ENCODE measurements around the gene SNX32. TPM values are rescaled to one million over a fixed set of nuclear protein-coding genes. Genes with fewer than 3 reads are reported as not detected.

Gene SNX32
- total and polyA plus RNA-seq, 9 of the 15 experiments (the other 6 are each of a cell fraction or from before 2014, with no cell fraction given): 0.03 TPM; not detected in 7

GRCh38 chr11:65884716-65885092 lies 50.9 kb downstream of the SNX32 start (continued):
- TF ChIP-seq TEAD1 (CRISPR knock-in tag; IDR thresholded peaks at IDR 0.05): no peak
- TF ChIP-seq ARHGAP35 (IDR thresholded peaks at IDR 0.05; ENCODE audit: partially characterized antibody): no peak
- TF ChIP-seq ZNF398 (CRISPR knock-in tag; IDR thresholded peaks at IDR 0.05): no peak
- TF ChIP-seq CHD2 (IDR thresholded peaks at IDR 0.05; ENCODE audit: low read depth, low read length): no peak
- peak; percentile 71 for TF ChIP-seq CREM (IDR thresholded peaks at IDR 0.05; ENCODE audit: low read depth)
- TF ChIP-seq HDAC2 (IDR thresholded peaks at IDR 0.05): no peak
- TF ChIP-seq LEF1 (IDR thresholded peaks at IDR 0.05): no peak
- no peak for TF ChIP-seq NCOA4 (IDR thresholded peaks at IDR 0.05; ENCODE audit: partially characterized antibody)
- peak in 2 of 3 experiments; percentile 51 to 65 for TF ChIP-seq YY1 (IDR thresholded peaks at IDR 0.05; ENCODE audit: borderline replicate concordance in 1 of 3, control insufficient read depth in 1 of 3, extremely low read depth in 1 of 3, insufficient read depth in 3 of 3, insufficient read length in 1 of 3, insufficient replicate concordance in 2 of 3, low read depth in 1 of 3, low read length in 2 of 3)
- TF ChIP-seq RBM39 (optimal IDR thresholded peaks at IDR 0.05; ENCODE audit: low read depth, low read length): no peak
- no peak for TF ChIP-seq SLC30A9 (CRISPR knock-in tag; IDR thresholded peaks at IDR 0.05)
- TF ChIP-seq ZBTB33 (CRISPR knock-in tag; IDR thresholded peaks at IDR 0.05): 0 out of 2 replicates have a peak, but pooled peaks have one; percentile 35
- TF ChIP-seq XRCC5 (IDR thresholded peaks at IDR 0.05; ENCODE audit: low read depth, low read length): peak; percentile 96
- TF ChIP-seq PHB2 (IDR thresholded peaks at IDR 0.05; ENCODE audit: low read depth): no peak
- no peak for TF ChIP-seq ZBTB17 (CRISPR knock-in tag; IDR thresholded peaks at IDR 0.05)
- no peak for TF ChIP-seq PTTG1 (tag; IDR thresholded peaks at IDR 0.05; ENCODE audit: low read depth)
- TF ChIP-seq RB1 (IDR thresholded peaks at IDR 0.05; ENCODE audit: low read depth): peak; percentile 81
- no peak for TF ChIP-seq THRAP3 (IDR thresholded peaks at IDR 0.05; ENCODE audit: borderline replicate concordance)
- TF ChIP-seq ZNF695 (CRISPR knock-in tag; IDR thresholded peaks at IDR 0.05): no peak
- peak in 1 of 2 experiments; percentile 92; a peak in 2 of 4 replicates for TF ChIP-seq MLLT1 (IDR thresholded peaks at IDR 0.05)
- TF ChIP-seq E4F1 (CRISPR knock-in tag; IDR thresholded peaks at IDR 0.05; ENCODE audit: borderline replicate concordance): no peak
- peak; percentile 63 for TF ChIP-seq RBFOX2 (IDR thresholded peaks at IDR 0.05; ENCODE audit: low read depth, low read length)
- TF ChIP-seq HNRNPH1 (optimal IDR thresholded peaks at IDR 0.05; ENCODE audit: low read depth, low read length): no peak
